Gastroesophageal sphincter (tissue), 3 donors: ENCODE results near the gene HINT1.

ENCODE experiments used
- EP300 ChIP-seq: sonication (generic); formaldehyde crosslinking; IDR thresholded peaks from one replicate; pipeline ENCODE4 v1.6.1; 2017; ENCODE audit warnings: antibody characterized with exemption, mild to moderate bottlenecking
- POLR2A ChIP-seq, 2 donors: fragments of 450-650 bp; IDR thresholded peaks; one replicate each; pipeline ENCODE4 v1.6.1; 2017; ENCODE audit warnings: antibody characterized with exemption in 2 of 2, mild to moderate bottlenecking in 2 of 2, moderate library complexity in 1 of 2
- TF ChIP-seq, protein P1 (sequence below), 4 experiments: fragments of 200-600 bp in 2 of 4; fragments of 450-650 bp in 2 of 4; sonication (generic) in 1 of 4; IDR thresholded peaks; one replicate each; pipeline ENCODE4 v1.5.1; 2017 to 2019; ENCODE audit warnings: antibody characterized with exemption in 4 of 4, mild to moderate bottlenecking in 2 of 4, moderate library complexity in 2 of 4

DNA sequence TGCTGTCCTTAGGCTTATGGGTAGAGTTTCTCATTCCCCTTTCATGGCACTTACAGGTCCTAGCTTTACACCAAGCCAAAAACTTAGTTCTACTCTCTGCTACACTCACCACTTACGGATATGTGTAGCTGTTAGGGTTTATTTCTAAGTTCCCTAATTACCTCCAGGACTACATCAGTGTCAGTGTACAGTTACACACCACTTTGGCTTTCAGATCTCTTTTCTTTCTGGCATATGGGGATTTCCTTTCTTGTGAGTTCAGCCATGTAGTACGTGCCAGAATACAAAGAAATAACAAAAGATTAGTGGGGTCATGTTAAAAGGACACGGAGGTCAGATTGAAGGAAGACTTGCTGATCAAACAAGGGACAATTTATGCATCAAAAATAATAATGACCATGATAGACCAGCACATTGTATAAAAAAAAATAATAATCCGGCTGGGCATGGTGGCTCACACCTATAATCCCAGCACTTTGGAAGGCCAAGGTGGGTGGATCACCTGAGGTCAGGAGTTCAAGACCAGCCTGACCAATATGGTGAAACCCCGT is 47.5 kb upstream of the HINT1 start:
- TF ChIP-seq, protein P1, sequence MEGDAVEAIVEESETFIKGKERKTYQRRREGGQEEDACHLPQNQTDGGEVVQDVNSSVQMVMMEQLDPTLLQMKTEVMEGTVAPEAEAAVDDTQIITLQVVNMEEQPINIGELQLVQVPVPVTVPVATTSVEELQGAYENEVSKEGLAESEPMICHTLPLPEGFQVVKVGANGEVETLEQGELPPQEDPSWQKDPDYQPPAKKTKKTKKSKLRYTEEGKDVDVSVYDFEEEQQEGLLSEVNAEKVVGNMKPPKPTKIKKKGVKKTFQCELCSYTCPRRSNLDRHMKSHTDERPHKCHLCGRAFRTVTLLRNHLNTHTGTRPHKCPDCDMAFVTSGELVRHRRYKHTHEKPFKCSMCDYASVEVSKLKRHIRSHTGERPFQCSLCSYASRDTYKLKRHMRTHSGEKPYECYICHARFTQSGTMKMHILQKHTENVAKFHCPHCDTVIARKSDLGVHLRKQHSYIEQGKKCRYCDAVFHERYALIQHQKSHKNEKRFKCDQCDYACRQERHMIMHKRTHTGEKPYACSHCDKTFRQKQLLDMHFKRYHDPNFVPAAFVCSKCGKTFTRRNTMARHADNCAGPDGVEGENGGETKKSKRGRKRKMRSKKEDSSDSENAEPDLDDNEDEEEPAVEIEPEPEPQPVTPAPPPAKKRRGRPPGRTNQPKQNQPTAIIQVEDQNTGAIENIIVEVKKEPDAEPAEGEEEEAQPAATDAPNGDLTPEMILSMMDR (IDR thresholded peaks at IDR 0.05), result no peak
- TF ChIP-seq EP300, result no peak
- TF ChIP-seq POLR2A (IDR thresholded peaks at IDR 0.05), result no peak
